ENCODE measurements around the gene PIK3C2G. TPM values are rescaled to one million over a fixed set of nuclear protein-coding genes. Genes with fewer than 3 reads are reported as not detected.
A peak's percentile ranks its signal among the peaks of the same experiment; 100 is the strongest.
"Not testable (repeated sequence)": the region's sequence is repeated elsewhere in the genome, so short reads cannot be mapped to it uniquely, and the experiment has no call there.

Gene PIK3C2G
- total RNA-seq, 1 donor from 2014 or later, result 4.6 TPM

- no peaks in the 10 kb centered on the region for H3K4me1 Mint-ChIP-seq (ENCODE audit: unreplicated experiment)
- no peaks in the 10 kb centered on the region for H3K27me3 Mint-ChIP-seq
- DNase-seq (ENCODE audit: extremely low spot score, unreplicated experiment), result no peak
- H3K27ac Mint-ChIP-seq, result no peak overlapping the region
- H3K4me3 Mint-ChIP-seq, result no peak overlapping the region
- TF ChIP-seq CTCF (conservative IDR thresholded peaks at IDR 0.05), result no peak
- peaks cover 13% of the 10 kb centered on the region for H3K36me3 Mint-ChIP-seq
- peaks cover 7% of the 10 kb centered on the region for H3K9me3 Mint-ChIP-seq
These were observed 241.2 kb downstream of the PIK3C2G start for GRCh38 chr12:18502422-18502968.

GRCh38 chr12:18521461-18521860, 260.1 kb downstream of the PIK3C2G start:
- H3K27me3 Mint-ChIP-seq, result no peaks in the 10 kb centered on the region

GRCh38 chr12:18522806-18523205, 261.5 kb downstream of the PIK3C2G start:
- DNase-seq (ENCODE audit: extremely low spot score, unreplicated experiment), result no peak
- H3K9me3 Mint-ChIP-seq, result peaks cover 18% of the 10 kb centered on the region
- no peak overlapping the region for H3K4me3 Mint-ChIP-seq
- H3K36me3 Mint-ChIP-seq, result peaks cover 12% of the 10 kb centered on the region
- no peaks in the 10 kb centered on the region for H3K27me3 Mint-ChIP-seq
- no peaks in the 10 kb centered on the region for H3K4me1 Mint-ChIP-seq (ENCODE audit: unreplicated experiment)
- TF ChIP-seq CTCF (conservative IDR thresholded peaks at IDR 0.05), result no peak
- H3K27ac Mint-ChIP-seq, result no peak overlapping the region

More at GRCh38 chr12:18521461-18521860, 260.1 kb downstream of the PIK3C2G start:
- Mint-ChIP-seq H3K4me3 (no peak overlapping the region), H3K4me1 (ENCODE audit: unreplicated experiment) (no peaks in the 10 kb centered on the region), H3K27ac (no peak overlapping the region), H3K9me3 (peaks cover 18% of the 10 kb centered on the region), H3K36me3 (peaks cover 18% of the 10 kb centered on the region)
- no peak for DNase-seq (ENCODE audit: extremely low spot score, unreplicated experiment)
- TF ChIP-seq CTCF (conservative IDR thresholded peaks at IDR 0.05), result no peak

GRCh38 chr12:18542497-18542896, 281.2 kb downstream of the PIK3C2G start:
- not testable (repeated sequence) for H3K4me3 Mint-ChIP-seq

GRCh38 chr12:18546399-18546798, 285.1 kb downstream of the PIK3C2G start:
- Mint-ChIP-seq H3K9me3 (no peaks in the 10 kb centered on the region), H3K4me1 (ENCODE audit: unreplicated experiment) (no peaks in the 10 kb centered on the region), H3K4me3 (no peak overlapping the region), H3K27ac (no peak overlapping the region), H3K36me3 (peaks cover 6% of the 10 kb centered on the region), H3K27me3 (peaks cover 5% of the 10 kb centered on the region)
- no peak for TF ChIP-seq CTCF (conservative IDR thresholded peaks at IDR 0.05)
- no peak for DNase-seq (ENCODE audit: extremely low spot score, unreplicated experiment)

More at GRCh38 chr12:18542497-18542896, 281.2 kb downstream of the PIK3C2G start:
- not testable (repeated sequence) for H3K9me3 Mint-ChIP-seq; H3K4me1 Mint-ChIP-seq (ENCODE audit: unreplicated experiment); H3K27ac Mint-ChIP-seq; DNase-seq (ENCODE audit: extremely low spot score, unreplicated experiment); H3K36me3 Mint-ChIP-seq; H3K27me3 Mint-ChIP-seq

GRCh38 chr12:18549598-18549997, 288.3 kb downstream of the PIK3C2G start:
- Mint-ChIP-seq H3K36me3 (peaks cover 8% of the 10 kb centered on the region), H3K4me3 (no peak overlapping the region), H3K4me1 (ENCODE audit: unreplicated experiment) (no peaks in the 10 kb centered on the region), H3K27me3 (no peaks in the 10 kb centered on the region), H3K27ac (no peak overlapping the region), H3K9me3 (no peaks in the 10 kb centered on the region)
- TF ChIP-seq CTCF (conservative IDR thresholded peaks at IDR 0.05), result peak; percentile 51
- DNase-seq (ENCODE audit: extremely low spot score, unreplicated experiment), result no peak
